HFFc6 (cell line): ENCODE results near the gene RTL3. TPM values are rescaled to one million over a fixed set of nuclear protein-coding genes. Genes with fewer than 3 reads are reported as not detected.
A peak's percentile ranks its signal among the peaks of the same experiment; 100 is the strongest.
"Not testable (repeated sequence)": the region's sequence is repeated elsewhere in the genome, so short reads cannot be mapped to it uniquely, and the experiment has no call there.

ENCODE experiments used
- DNase-seq: peaks from one replicate; pipeline ENCODE4 v3.0.0-alpha.2; 2018
- H3K27ac Mint-ChIP-seq: 2 replicates; pipeline ENCODE4 v1.8.0; 2020; ENCODE audit warnings: mild to moderate bottlenecking, mixed read lengths
- H3K27me3 Mint-ChIP-seq: 2 replicates; pipeline ENCODE4 v1.8.0; 2021; ENCODE audit warnings: mild to moderate bottlenecking, moderate library complexity, mixed read lengths; ENCODE audit not compliant: insufficient read depth
- H3K36me3 Mint-ChIP-seq: 2 replicates; pipeline ENCODE4 v1.8.0; 2021; ENCODE audit warnings: low read depth, mixed read lengths
- H3K4me1 Mint-ChIP-seq: 2 replicates; pipeline ENCODE4 v1.8.0; 2020; ENCODE audit warnings: low read depth, mixed read lengths
- H3K4me3 Mint-ChIP-seq: 2 replicates; pipeline ENCODE4 v1.8.0; 2020; ENCODE audit warnings: mild to moderate bottlenecking, moderate library complexity, mixed read lengths
- H3K9me3 Mint-ChIP-seq: 2 replicates; pipeline ENCODE4 v1.8.0; 2020; ENCODE audit warnings: mild to moderate bottlenecking, mixed read lengths
- CTCF ChIP-seq: fragments of 200-600 bp; sonication (generic); IDR thresholded peaks from 2 replicates; pipeline ENCODE4 v1.5.0; 2021; ENCODE audit warnings: antibody characterized with exemption, mild to moderate bottlenecking
- total RNA-seq, 6 experiments: library from RNA; stranded (reverse); fragmentation: NEBNext Ultra II Directional; extraction: Animal tissue kit (Norgen Biotek cat#: 25700); gene quantifications; 2 replicates in 1 of 6; 3 replicates in 5 of 6; pipeline ENCODE4 v1.2.3, GENCODE V29; 2021

Gene RTL3
- total RNA-seq, 6 experiments from 2014 or later, result 0.21 to 0.62 (median 0.44) TPM

DNA sequence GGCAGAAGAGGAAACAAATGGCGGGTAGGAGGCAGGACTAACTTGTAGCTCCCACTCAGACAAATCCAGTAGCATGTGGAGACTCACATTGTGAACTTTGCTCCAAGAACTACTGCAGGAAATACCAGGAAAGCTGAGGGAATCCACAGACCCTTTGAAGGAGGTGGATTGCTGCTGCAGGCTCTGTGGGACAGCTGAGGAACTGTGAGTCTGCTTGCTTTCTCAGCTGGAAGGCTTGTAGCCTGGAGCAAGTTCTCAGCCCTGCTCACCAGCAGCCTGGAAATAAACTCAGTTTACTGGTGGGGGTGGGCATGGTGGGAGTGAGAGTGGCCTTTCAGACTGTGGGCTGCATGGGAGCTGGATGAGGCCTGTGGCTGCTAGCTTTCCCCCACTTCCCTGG lies 16.0 kb downstream of the RTL3 start:
- Mint-ChIP-seq H3K36me3 (no peaks in the 10 kb centered on the region), H3K4me1 (peaks cover 9% of the 10 kb centered on the region; the same call in 1 of the 2 replicates), H3K4me3 (no peak overlapping the region), H3K27me3 (peaks cover 1% of the 10 kb centered on the region), H3K27ac (no peak overlapping the region; the same call in 1 of the 2 replicates), H3K9me3 (no peaks in the 10 kb centered on the region)
- peak; percentile 27 for DNase-seq
- TF ChIP-seq CTCF, result no peak

DNA sequence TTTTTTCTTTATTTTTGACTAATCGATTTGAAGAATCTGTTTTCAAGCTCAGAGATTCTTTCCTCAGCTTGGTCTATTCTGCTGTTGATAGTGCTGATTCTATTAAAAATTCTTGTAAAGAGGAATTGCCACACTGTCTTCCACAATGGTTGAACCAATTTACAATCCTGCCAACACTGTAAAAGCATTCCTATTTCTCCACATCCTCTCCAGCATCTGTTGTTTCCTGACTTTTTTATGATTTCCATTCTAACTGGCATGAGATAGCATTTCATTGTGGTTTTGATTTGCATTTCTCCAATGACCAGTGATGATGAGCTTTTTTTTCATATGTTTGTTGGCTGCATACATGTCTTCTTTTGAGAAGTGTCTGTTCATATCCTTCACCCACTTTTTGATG lies 23.0 kb downstream of the RTL3 start:
- H3K4me3 Mint-ChIP-seq, H3K9me3 Mint-ChIP-seq, H3K36me3 Mint-ChIP-seq, H3K4me1 Mint-ChIP-seq, DNase-seq, H3K27ac Mint-ChIP-seq, H3K27me3 Mint-ChIP-seq: not testable (repeated sequence)

DNA sequence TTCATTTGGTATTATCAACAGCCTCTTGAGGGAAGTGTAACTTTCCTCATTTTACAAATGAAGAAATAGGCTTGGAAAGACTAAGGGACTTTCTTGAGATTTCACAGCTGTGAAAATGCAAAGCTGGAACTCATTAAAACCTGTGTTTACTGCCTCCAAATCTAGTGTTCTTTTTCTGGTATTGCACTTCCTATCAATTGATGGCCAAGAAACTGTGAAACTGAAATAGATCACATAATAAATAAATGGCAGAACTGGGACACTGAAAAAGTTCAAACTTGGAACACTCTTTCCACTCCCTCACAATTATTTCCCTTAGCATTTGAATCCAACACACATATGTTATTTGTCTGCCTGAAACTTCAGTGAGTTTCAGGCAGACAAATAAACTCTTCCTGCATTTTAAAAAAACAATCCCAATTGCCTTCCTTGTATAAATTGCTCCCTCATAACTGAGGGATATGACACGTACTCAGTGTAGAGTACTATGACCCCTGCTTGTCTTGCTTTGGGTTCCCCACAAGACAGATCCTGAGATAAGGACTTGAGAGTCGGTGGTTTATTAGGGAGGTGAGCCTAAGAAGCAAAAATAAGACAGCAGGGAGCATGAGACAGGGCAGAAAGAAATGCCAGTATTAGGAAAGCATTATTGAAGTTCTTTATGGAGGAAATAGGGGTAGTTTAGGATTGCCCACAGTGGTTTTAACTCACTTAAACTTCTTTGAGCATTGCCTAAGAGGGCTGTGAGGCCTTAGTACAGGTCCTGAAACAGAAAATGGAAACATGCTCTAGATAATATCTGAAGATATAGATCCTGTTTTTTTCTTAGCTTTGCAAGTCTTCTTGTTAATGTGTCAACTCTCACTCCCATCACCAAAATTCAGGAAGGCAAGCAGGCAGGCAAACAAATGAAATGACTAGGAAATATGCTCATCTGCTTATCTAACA lies 33.9 kb downstream of the RTL3 start:
- no peak overlapping the region for H3K4me3 Mint-ChIP-seq
- DNase-seq, result no peak
- H3K4me1 Mint-ChIP-seq, result no peaks in the 10 kb centered on the region
- no peak overlapping the region for H3K27ac Mint-ChIP-seq
- no peaks in the 10 kb centered on the region for H3K36me3 Mint-ChIP-seq
- TF ChIP-seq CTCF, result no peak
- no peaks in the 10 kb centered on the region for H3K9me3 Mint-ChIP-seq
- no peaks in the 10 kb centered on the region for H3K27me3 Mint-ChIP-seq

- TF ChIP-seq CTCF, result no peak
These were observed 34.7 kb downstream of the RTL3 start for GRCh38 chrX:78624426-78624825.

GRCh38 chrX:78622831-78623230 lies 36.3 kb downstream of the RTL3 start:
- no peak overlapping the region for H3K4me3 Mint-ChIP-seq
- no peaks in the 10 kb centered on the region for H3K9me3 Mint-ChIP-seq
- TF ChIP-seq CTCF, result no peak
- no peaks in the 10 kb centered on the region; the same call in 1 of the 2 replicates for H3K27me3 Mint-ChIP-seq
- no peak for DNase-seq
- no peak overlapping the region for H3K27ac Mint-ChIP-seq
- no peaks in the 10 kb centered on the region for H3K4me1 Mint-ChIP-seq
- no peaks in the 10 kb centered on the region for H3K36me3 Mint-ChIP-seq

More at GRCh38 chrX:78624426-78624825, 34.7 kb downstream of the RTL3 start:
- Mint-ChIP-seq H3K4me3 (no peak overlapping the region), H3K27ac (no peak overlapping the region), H3K36me3 (no peaks in the 10 kb centered on the region), H3K27me3 (no peaks in the 10 kb centered on the region; the same call in 1 of the 2 replicates), H3K4me1 (no peaks in the 10 kb centered on the region), H3K9me3 (no peaks in the 10 kb centered on the region)
- no peak for DNase-seq

DNA sequence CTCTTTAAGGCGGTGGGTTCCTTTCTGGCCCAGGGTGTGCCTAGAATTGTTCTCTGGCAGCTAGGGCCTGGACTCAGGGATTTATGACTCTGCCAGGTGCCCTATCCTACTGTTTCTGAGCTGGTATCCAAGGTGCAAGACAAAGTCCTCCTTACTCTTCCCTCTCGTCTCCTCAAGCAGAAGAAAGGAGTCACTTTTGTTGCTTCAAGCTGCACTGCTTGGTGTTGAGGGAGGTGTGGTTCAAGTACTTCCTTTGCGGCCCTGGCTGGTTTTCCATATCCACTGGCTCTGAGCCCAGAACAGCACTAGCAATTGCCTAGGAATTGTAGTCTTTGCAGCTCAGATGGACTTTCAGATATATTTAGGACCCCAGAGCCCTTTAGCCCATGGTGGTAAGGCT lies 39.3 kb downstream of the RTL3 start:
- Mint-ChIP-seq H3K27me3 (peaks cover 2% of the 10 kb centered on the region), H3K4me3 (no peak overlapping the region), H3K36me3 (no peaks in the 10 kb centered on the region), H3K9me3 (no peaks in the 10 kb centered on the region), H3K27ac (no peak overlapping the region), H3K4me1 (no peaks in the 10 kb centered on the region)
- no peak for TF ChIP-seq CTCF
- no peak for DNase-seq
